Measurements from ENCODE around the gene KCNQ2.

The KCNQ2 gene

DNA sequence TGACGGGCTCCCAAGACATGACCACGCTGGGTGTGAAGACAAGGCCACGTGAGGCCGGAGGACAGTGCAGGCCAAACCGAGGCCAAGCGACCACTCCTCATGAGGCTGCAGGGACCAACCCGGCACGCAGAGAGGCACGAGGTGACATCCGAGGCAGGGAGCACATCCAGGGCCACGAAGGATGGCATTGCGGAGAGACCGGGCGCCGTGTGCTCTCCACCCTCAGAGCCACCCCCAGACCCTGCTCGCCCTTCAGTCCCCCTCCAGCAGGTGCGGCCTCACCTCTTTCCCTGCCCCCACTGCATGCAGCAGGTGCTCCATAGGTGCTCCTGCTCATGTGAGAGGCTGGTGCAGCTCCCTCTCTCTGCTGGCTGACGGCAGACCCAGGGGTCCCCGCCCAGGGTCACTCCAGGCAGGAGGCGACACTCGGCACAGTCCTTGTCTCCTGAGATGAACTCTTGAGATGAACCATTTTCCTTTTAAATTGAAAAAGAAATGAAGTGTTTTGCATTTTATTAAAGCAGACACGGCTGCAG is 77.5 kb downstream of the KCNQ2 start:
- no peaks in the 10 kb centered on the region for H3K4me1 ChIP-seq (ENCODE audit: insufficient read depth, low read length)
- no peak overlapping the region for H3K4me3 ChIP-seq (ENCODE audit: low read depth in 1 of 2, low read length in 2 of 2)
- DNase-seq (no peak), ATAC-seq (ENCODE audit: insufficient read depth, low read depth) (no peak)
- peaks cover 14% of the 10 kb centered on the region; the same call in 1 of the 2 replicates for H4K20me1 ChIP-seq (ENCODE audit: insufficient read depth, low read length)
- H2AFZ ChIP-seq (ENCODE audit: low read depth, low read length): no peak overlapping the region
- H3K27ac ChIP-seq (ENCODE audit: low read length): no peak overlapping the region
- H3K79me2 ChIP-seq (ENCODE audit: insufficient read depth, low read length): no peaks in the 10 kb centered on the region
- no peak overlapping the region for H3K4me2 ChIP-seq (ENCODE audit: insufficient read depth, low read length)
- TF ChIP-seq, protein P1, sequence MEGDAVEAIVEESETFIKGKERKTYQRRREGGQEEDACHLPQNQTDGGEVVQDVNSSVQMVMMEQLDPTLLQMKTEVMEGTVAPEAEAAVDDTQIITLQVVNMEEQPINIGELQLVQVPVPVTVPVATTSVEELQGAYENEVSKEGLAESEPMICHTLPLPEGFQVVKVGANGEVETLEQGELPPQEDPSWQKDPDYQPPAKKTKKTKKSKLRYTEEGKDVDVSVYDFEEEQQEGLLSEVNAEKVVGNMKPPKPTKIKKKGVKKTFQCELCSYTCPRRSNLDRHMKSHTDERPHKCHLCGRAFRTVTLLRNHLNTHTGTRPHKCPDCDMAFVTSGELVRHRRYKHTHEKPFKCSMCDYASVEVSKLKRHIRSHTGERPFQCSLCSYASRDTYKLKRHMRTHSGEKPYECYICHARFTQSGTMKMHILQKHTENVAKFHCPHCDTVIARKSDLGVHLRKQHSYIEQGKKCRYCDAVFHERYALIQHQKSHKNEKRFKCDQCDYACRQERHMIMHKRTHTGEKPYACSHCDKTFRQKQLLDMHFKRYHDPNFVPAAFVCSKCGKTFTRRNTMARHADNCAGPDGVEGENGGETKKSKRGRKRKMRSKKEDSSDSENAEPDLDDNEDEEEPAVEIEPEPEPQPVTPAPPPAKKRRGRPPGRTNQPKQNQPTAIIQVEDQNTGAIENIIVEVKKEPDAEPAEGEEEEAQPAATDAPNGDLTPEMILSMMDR (IDR thresholded peaks at IDR 0.05; ENCODE audit: borderline replicate concordance, extremely low read depth, low read length, poor library complexity, severe bottlenecking): no peak
- TF ChIP-seq EZH2 (IDR thresholded peaks at IDR 0.05; ENCODE audit: borderline replicate concordance, low read depth, low read length, severe bottlenecking): no peak
- H3K9me3 ChIP-seq (ENCODE audit: insufficient read depth, low read length, severe bottlenecking): no peaks in the 10 kb centered on the region
- H3K27me3 ChIP-seq (ENCODE audit: insufficient read depth, low read length, poor library complexity): no peaks in the 10 kb centered on the region
- no peak overlapping the region for H3K9ac ChIP-seq (ENCODE audit: low read depth, low read length)
- no peaks in the 10 kb centered on the region for H3K36me3 ChIP-seq (ENCODE audit: insufficient read depth, low read length)

DNA sequence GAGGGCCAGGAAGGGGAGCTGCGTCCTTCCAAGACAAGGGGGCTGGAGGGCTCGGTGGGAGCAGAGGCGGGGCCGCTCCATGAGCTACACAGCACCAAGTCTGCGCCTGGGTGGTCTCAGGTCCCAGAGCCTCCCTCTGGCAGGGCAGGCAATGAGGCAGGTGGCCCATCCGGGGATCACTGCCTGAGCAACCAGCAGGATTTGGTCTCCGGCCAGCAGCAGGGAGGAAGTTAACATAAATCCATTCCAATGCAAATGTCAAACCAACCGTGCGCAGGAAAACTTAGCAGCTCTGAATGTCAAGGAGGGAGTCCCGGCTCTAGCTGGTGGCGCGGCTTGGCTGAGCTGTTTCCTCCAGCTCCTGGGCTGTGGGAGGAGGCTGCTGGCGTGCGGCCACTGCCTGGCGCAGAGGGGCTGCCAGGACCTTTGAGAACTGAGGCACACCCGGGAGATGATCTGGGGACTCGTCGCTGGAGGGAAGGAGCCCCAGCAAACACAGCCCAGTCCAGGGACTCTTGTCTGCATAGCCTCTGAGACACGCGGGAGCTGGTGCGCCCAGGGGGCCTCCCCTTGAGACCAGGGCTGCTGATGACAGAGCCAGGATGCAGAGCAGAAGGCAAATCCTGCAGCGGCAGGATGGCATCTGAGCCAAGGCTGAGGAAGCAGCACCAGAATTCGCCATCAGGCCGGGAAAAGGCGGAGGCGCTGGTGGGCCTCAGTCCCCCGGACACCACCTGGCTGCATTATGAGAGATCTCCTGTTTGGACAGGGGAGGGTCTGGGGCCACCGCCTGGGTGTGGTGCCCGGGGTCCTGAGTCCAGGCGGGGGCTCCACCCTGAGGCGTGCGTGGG is 78.2 kb downstream of the KCNQ2 start:
- no peak overlapping the region for H3K4me2 ChIP-seq (ENCODE audit: insufficient read depth, low read length)
- DNase-seq (no peak), ATAC-seq (ENCODE audit: insufficient read depth, low read depth) (no peak)
- no peaks in the 10 kb centered on the region for H3K79me2 ChIP-seq (ENCODE audit: insufficient read depth, low read length)
- H3K27me3 ChIP-seq (ENCODE audit: insufficient read depth, low read length, poor library complexity): no peaks in the 10 kb centered on the region
- H3K4me1 ChIP-seq (ENCODE audit: insufficient read depth, low read length): no peaks in the 10 kb centered on the region
- no peak overlapping the region for H3K27ac ChIP-seq (ENCODE audit: low read length)
- no peak overlapping the region for H3K9ac ChIP-seq (ENCODE audit: low read depth, low read length)
- H4K20me1 ChIP-seq (ENCODE audit: insufficient read depth, low read length): peaks cover 14% of the 10 kb centered on the region; the same call in 1 of the 2 replicates
- H2AFZ ChIP-seq (ENCODE audit: low read depth, low read length): no peak overlapping the region
- no peaks in the 10 kb centered on the region for H3K36me3 ChIP-seq (ENCODE audit: insufficient read depth, low read length)
- H3K4me3 ChIP-seq (ENCODE audit: low read depth in 1 of 2, low read length in 2 of 2): no peak overlapping the region
- no peaks in the 10 kb centered on the region for H3K9me3 ChIP-seq (ENCODE audit: insufficient read depth, low read length, severe bottlenecking)
- no peak for TF ChIP-seq EZH2 (IDR thresholded peaks at IDR 0.05; ENCODE audit: borderline replicate concordance, low read depth, low read length, severe bottlenecking)
- TF ChIP-seq, protein P1 (IDR thresholded peaks at IDR 0.05; ENCODE audit: borderline replicate concordance, extremely low read depth, low read length, poor library complexity, severe bottlenecking): no peak

DNA sequence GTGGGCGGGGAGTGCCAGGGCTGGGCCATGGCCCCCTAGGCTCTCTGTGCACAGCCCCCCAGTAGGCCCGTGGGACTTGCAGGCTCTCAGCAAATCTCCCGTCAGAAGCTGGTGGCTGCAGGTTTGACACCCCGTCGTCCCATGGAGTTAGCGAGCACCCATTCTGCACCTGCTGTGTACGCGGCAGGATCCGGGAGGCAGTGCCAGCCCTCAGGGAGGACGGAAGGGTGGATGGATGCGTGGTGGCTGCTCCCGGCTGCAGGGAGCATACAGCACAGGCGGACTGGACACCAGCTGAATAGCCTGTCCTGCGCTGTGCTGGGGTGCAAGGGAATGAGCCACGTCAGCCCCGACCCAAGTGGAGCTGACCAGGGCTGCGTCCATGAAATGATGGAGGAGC is 78.9 kb downstream of the KCNQ2 start:
- no peak overlapping the region for H3K9ac ChIP-seq (ENCODE audit: low read depth, low read length)
- H3K27me3 ChIP-seq (ENCODE audit: insufficient read depth, low read length, poor library complexity): no peaks in the 10 kb centered on the region
- H3K4me3 ChIP-seq (ENCODE audit: low read depth in 1 of 2, low read length in 2 of 2): no peak overlapping the region
- H3K27ac ChIP-seq (ENCODE audit: low read length): no peak overlapping the region
- peaks cover 14% of the 10 kb centered on the region; the same call in 1 of the 2 replicates for H4K20me1 ChIP-seq (ENCODE audit: insufficient read depth, low read length)
- ATAC-seq (ENCODE audit: insufficient read depth, low read depth) (no peak), DNase-seq (no peak)
- TF ChIP-seq, protein P1 (IDR thresholded peaks at IDR 0.05; ENCODE audit: borderline replicate concordance, extremely low read depth, low read length, poor library complexity, severe bottlenecking): no peak
- no peak for TF ChIP-seq EZH2 (IDR thresholded peaks at IDR 0.05; ENCODE audit: borderline replicate concordance, low read depth, low read length, severe bottlenecking)
- no peak overlapping the region for H2AFZ ChIP-seq (ENCODE audit: low read depth, low read length)
- no peaks in the 10 kb centered on the region for H3K79me2 ChIP-seq (ENCODE audit: insufficient read depth, low read length)
- no peaks in the 10 kb centered on the region for H3K9me3 ChIP-seq (ENCODE audit: insufficient read depth, low read length, severe bottlenecking)
- H3K4me1 ChIP-seq (ENCODE audit: insufficient read depth, low read length): no peaks in the 10 kb centered on the region
- no peaks in the 10 kb centered on the region for H3K36me3 ChIP-seq (ENCODE audit: insufficient read depth, low read length)
- no peak overlapping the region for H3K4me2 ChIP-seq (ENCODE audit: insufficient read depth, low read length)

All from DND-41 (cell line).